Adipocyte (in vitro differentiated cells): ENCODE results near the gene USP17L22.
"Not testable (repeated sequence)": the region's sequence is repeated elsewhere in the genome, so short reads cannot be mapped to it uniquely, and the experiment has no call there.

ENCODE experiments used
- DNase-seq: peaks from one replicate; pipeline ENCODE4 v3.0.0-alpha.2; 2015; ENCODE audit warnings: low read depth
- H3K27me3 ChIP-seq: replicated peaks from 2 replicates; pipeline ENCODE4 v1.7.0; 2013; ENCODE audit warnings: mild to moderate bottlenecking, low read length, moderate library complexity; ENCODE audit not compliant: control insufficient read depth, insufficient read depth
- H3K36me3 ChIP-seq: 2 replicates; pipeline ENCODE4 v1.7.0; 2013; ENCODE audit warnings: low read length, mild to moderate bottlenecking, moderate library complexity; ENCODE audit not compliant: control insufficient read depth, insufficient read depth, severe bottlenecking
- H3K4me1 ChIP-seq: 2 replicates; pipeline ENCODE4 v1.7.0; 2013; ENCODE audit warnings: mild to moderate bottlenecking, low read length, moderate library complexity; ENCODE audit not compliant: control insufficient read depth, insufficient read depth
- H3K4me3 ChIP-seq: 2 replicates; pipeline ENCODE4 v1.7.0; 2013; ENCODE audit warnings: mild to moderate bottlenecking, low read length, moderate library complexity
- H3K9ac ChIP-seq: 2 replicates; pipeline ENCODE4 v1.7.0; 2013; ENCODE audit warnings: mild to moderate bottlenecking, low read length, moderate library complexity
- H3K9me3 ChIP-seq: 2 replicates; pipeline ENCODE4 v1.7.0; 2013; ENCODE audit warnings: mild to moderate bottlenecking, low read length, moderate library complexity; ENCODE audit not compliant: control insufficient read depth

USP17L22 gene

DNA sequence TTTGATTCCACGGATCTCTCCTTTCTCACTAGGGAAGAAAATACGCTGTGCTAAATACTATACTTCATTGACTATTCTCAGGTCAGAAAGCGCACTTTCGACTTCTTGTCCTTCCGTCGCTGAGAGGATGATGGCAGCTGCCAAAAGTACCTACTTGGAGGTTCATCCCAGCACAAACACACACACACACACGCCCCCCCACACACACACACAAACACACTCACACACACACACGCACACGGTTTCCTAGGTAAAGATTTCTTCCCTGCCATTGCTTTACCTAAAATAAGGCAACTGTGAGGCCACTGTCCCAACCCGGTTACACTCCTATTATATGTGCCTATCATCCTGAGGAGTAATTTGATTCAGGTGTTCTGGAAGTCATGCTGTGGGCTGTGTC, 4.3 kb downstream of the USP17L22 start:
- H3K4me3 ChIP-seq, H3K9me3 ChIP-seq, H3K4me1 ChIP-seq, H3K9ac ChIP-seq, DNase-seq, H3K27me3 ChIP-seq, H3K36me3 ChIP-seq: not testable (repeated sequence)
